ENCODE data around the gene MAPK11. TPM values are rescaled to one million over a fixed set of nuclear protein-coding genes. Genes with fewer than 3 reads are reported as not detected.

The MAPK11 gene
- total RNA-seq, 6 experiments from 2014 or later, result 1.7 to 6.4 (median 2.5) TPM

DNA sequence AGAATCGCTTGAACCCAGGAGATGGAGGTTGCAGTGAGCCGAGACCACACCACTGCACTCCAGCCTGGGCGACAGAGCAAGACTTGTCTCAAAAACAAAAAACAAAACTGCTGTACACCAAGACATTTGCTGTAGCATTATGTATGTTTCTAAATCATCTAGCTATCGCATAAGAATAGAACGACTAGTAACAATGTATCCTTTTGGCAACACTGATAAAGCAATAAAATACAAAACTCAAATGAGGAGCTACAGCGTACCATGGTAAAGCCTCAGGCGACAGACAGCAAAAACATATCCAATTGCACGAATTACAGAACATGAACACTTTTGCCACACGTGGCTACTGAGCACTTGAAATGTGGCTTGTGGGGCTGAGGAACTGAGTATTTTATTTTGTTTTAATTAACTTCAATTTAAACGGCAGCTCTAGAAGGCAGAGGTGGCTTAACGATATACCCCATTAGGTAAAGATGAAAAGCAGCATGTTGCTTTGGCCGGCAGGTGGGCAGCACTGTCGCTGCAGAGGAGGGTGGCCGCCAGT lies 27.7 kb downstream of the MAPK11 start:
- Histone ChIP-seq H3K27ac (no peak overlapping the region), H3K36me3 (peaks cover 0 to 5% (median 0%) of the 10 kb centered on the region in 4 donors), H3K4me1 (peaks cover 0 to 39% (median 17%) of the 10 kb centered on the region in 4 donors), H3K4me3 (peak overlapping the region; percentile 10 to 97 (median 79)), H3K27me3 (no peaks in the 10 kb centered on the region), H3K9me3 (no peaks in the 10 kb centered on the region)
- WGBS (ENCODE audit: insufficient coverage, low coverage, low lambda C conversion rate, missing lambda C conversion rate), result 76% methylated on average over 13 of the region's 14 CpGs
- ATAC-seq (no peak), DNase-seq (no peak)
- intact Hi-C loops (cut with DNase I), result loop anchor here in 1 of 2 donors (10.0 kb wide), 1 partner anchor 242 kb away; the partner anchor contains the start of genes ADM2 and MIOX
- no peak for TF ChIP-seq POLR2A (IDR thresholded peaks at IDR 0.05)
- TF ChIP-seq, protein P1, sequence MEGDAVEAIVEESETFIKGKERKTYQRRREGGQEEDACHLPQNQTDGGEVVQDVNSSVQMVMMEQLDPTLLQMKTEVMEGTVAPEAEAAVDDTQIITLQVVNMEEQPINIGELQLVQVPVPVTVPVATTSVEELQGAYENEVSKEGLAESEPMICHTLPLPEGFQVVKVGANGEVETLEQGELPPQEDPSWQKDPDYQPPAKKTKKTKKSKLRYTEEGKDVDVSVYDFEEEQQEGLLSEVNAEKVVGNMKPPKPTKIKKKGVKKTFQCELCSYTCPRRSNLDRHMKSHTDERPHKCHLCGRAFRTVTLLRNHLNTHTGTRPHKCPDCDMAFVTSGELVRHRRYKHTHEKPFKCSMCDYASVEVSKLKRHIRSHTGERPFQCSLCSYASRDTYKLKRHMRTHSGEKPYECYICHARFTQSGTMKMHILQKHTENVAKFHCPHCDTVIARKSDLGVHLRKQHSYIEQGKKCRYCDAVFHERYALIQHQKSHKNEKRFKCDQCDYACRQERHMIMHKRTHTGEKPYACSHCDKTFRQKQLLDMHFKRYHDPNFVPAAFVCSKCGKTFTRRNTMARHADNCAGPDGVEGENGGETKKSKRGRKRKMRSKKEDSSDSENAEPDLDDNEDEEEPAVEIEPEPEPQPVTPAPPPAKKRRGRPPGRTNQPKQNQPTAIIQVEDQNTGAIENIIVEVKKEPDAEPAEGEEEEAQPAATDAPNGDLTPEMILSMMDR (IDR thresholded peaks at IDR 0.05), result no peak

- Histone ChIP-seq H3K4me1 (peaks cover 0 to 29% (median 12%) of the 10 kb centered on the region in 4 donors), H3K36me3 (peaks cover 0 to 5% (median 0%) of the 10 kb centered on the region in 4 donors), H3K27me3 (no peaks in the 10 kb centered on the region), H3K4me3 (no peak overlapping the region), H3K9me3 (no peaks in the 10 kb centered on the region), H3K27ac (no peak overlapping the region)
- 63% methylated on average over 3 of the region's 9 CpGs for WGBS (ENCODE audit: insufficient coverage, low coverage, low lambda C conversion rate, missing lambda C conversion rate)
- DNase-seq, result no peak
- intact Hi-C loops (cut with DNase I), result no loop called here
- TF ChIP-seq, protein P1 (IDR thresholded peaks at IDR 0.05), result no peak
- no peak for TF ChIP-seq POLR2A (IDR thresholded peaks at IDR 0.05)
- no peak for ATAC-seq
Measured at GRCh38 chr22:50238755-50239154, 31.4 kb downstream of the MAPK11 start.

GRCh38 chr22:50236731-50237409 lies 33.3 kb downstream of the MAPK11 start:
- ATAC-seq, result peak in 3 of 4 donors; percentile 8 to 48 (median 34)
- Histone ChIP-seq H3K4me3 (no peak overlapping the region), H3K27me3 (no peaks in the 10 kb centered on the region), H3K27ac (no peak overlapping the region), H3K4me1 (peaks cover 0 to 11% (median 5%) of the 10 kb centered on the region in 4 donors), H3K36me3 (peaks cover 0 to 14% (median 3%) of the 10 kb centered on the region in 4 donors), H3K9me3 (no peaks in the 10 kb centered on the region)
- intact Hi-C loops (cut with DNase I), result no loop called here
- DNase-seq, result peak in 1 of 3 donors; percentile 17
- 14% methylated on average over 1 of the region's 11 CpGs for WGBS (ENCODE audit: insufficient coverage, low coverage, low lambda C conversion rate, missing lambda C conversion rate)
- TF ChIP-seq, protein P1 (IDR thresholded peaks at IDR 0.05), result peak; percentile 22 to 40 (median 34)
- no peak for TF ChIP-seq POLR2A (IDR thresholded peaks at IDR 0.05)

DNA sequence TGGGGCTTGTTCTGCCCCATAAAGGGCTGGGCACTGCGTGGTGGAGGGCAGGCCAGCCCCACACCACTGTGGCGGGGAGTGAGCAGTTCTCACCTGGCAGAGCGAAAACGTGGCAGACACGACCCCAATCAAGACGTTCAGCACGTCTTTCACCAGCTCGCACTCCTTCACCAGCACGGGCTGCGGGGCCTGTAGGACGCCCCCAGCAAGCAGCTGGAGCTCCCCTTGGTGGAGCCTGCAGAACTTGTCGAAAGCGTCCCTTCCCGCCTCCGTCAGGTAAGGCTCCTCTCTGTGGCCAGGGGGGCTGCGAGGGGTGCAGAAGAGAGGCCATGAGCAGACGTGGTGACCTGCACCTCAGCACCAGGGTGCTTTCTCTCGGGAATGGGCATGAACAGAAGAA lies 37.0 kb downstream of the MAPK11 start:
- Histone ChIP-seq H3K4me1 (no peaks in the 10 kb centered on the region), H3K27me3 (no peaks in the 10 kb centered on the region), H3K9me3 (no peaks in the 10 kb centered on the region), H3K4me3 (no peak overlapping the region), H3K27ac (no peak overlapping the region), H3K36me3 (peaks cover 0 to 18% (median 3%) of the 10 kb centered on the region in 4 donors)
- WGBS (ENCODE audit: insufficient coverage, low coverage, low lambda C conversion rate, missing lambda C conversion rate), result 87% methylated on average over 3 of the region's 18 CpGs
- no peak for TF ChIP-seq POLR2A (IDR thresholded peaks at IDR 0.05)
- TF ChIP-seq, protein P1 (IDR thresholded peaks at IDR 0.05), result no peak
- DNase-seq, result peak in 1 of 3 donors; percentile 11
- intact Hi-C loops (cut with DNase I), result no loop called here
- ATAC-seq, result no peak

All from right lobe of liver (tissue), 6 donors.